ENCODE measurements around the gene SLC38A3.
A peak's percentile ranks its signal among the peaks of the same experiment; 100 is the strongest.

Gene SLC38A3

DNA sequence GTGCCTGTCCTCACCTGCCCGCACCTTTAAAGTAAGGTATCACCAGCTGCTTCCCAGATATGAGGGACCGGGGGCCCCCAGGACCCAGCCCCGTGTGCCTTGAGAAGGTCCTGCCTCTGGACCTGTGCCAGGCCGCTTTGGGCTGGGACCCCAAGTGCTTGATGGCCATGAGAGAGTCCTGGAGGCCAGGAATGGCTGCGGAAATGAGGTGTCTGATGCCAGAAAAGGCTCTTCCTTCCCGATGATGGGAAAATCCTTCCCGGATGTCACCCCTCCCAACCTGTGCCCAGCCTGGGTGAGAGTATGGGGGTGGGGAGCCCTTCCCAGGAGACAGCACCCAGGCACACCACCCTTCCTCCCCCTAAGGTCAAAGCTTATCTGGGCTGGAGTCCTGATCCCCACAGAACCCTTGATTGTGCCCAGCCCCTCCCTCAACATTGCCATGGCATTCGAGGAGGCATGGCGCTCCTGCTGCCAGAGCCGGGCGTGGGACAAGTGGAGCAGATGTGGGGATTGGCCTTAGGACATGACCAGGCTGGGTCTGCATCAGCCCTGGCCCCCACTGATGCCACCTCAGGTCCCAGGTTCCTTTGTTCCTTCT is 35.7 kb upstream of the SLC38A3 start:
- DNase-seq (ENCODE audit: low read depth), result no peak

DNA sequence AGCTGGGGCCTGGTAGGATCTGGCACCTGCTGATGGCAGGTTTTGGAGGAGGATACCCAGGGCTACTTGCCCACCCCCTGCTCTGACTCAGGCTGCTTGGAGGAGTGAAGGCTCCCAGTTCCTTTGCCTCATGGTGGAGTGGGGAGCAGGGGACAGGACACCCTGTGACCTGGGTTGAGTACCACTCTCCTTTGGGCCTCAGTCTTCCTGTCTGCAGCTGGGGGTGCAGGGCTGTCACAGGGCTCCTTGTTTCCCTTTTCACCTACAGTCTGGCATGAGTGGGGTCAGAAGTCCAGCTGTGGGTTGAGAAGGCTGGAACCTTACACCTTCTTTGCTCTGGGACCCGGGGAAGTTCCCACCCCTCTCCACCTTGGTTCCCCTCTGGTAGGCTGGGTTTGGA is 35.2 kb upstream of the SLC38A3 start:
- DNase-seq (ENCODE audit: low read depth), result no peak

DNA sequence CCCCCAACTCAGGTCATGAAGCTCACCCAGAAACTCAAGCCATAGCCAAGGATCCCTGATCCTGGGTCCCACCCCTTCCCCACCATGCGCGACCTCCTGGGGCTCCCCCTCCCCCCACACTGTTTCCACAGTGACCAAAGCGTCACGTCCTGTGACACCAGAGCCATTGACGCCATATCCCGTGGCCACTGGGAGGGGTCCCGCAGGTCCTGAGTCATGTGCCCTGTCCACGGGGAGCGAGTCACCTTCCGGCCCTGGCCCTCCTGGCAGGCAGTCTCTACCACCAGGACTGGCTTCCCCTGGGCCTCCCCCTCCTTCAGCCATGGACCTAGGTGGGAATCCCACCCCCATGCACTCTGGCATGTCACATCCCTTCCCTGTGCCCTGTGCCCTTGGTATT is 34.4 kb upstream of the SLC38A3 start:
- DNase-seq (ENCODE audit: low read depth), result no peak

DNA sequence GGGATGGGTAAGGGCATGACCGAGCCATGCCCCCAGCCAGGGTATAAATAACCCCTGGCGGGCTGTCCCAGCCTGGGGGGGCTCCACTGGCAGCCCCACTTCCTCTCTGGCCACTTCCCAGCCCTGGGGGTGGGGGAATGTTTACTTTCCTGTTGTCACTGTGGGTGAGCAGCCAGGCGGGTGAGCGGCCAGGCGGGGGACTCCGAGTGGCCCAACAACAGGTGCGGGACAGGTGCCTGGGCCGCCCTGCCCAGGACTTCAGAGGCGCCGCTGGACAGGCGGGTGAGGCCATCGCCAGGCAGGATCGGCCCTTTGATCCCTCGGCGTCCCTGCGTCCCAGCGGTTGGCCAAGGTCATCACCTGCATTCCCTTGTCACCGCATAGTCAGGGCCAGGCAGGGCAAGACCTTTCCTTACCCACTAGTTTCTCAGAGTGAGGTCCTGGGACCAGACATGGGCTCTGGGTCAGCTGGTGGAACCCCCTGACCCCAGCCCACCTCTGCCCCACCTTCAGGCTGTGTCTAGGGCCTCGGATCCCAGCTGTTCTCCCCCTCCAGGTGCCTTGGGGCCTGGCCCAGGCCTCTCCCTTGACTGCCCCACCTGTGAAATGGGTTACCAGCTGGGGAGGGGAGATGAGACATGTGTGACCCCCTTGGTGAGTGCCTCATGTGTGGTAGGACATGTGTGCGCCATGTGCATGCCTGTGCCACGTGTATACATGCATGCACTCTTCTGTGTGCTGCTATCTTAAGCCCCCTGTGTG is 33.4 kb upstream of the SLC38A3 start:
- DNase-seq (ENCODE audit: low read depth), result no peak

DNA sequence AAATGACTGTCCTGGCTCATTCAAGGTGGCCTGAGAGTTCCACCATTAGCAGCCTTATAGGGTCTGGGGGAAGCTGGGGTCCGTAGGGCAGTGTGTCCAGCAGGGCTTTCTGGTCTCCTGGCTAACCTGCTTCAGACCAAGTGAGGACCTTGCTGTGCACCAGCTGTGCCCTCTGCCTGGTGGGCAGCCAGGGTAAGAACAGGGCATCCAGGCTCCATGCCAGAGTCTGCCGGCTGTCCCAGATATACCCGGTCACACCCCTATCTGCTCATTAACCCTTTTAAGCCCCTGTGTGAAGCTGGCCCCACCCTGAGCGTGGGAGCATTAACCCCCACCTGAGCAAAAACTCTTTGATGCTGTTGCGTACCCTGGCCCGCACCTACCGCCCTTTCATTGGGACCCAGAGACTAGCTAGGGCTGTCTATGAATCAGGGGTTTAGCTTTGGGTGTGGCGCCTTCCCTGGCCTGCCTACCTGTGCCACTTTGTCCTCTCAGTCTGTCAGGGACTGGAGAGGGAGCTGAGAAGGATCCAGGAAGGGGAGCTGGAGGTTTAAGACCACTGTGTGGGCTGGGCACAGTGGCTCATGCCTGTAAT is 32.3 kb upstream of the SLC38A3 start:
- DNase-seq (ENCODE audit: low read depth), result no peak

DNA sequence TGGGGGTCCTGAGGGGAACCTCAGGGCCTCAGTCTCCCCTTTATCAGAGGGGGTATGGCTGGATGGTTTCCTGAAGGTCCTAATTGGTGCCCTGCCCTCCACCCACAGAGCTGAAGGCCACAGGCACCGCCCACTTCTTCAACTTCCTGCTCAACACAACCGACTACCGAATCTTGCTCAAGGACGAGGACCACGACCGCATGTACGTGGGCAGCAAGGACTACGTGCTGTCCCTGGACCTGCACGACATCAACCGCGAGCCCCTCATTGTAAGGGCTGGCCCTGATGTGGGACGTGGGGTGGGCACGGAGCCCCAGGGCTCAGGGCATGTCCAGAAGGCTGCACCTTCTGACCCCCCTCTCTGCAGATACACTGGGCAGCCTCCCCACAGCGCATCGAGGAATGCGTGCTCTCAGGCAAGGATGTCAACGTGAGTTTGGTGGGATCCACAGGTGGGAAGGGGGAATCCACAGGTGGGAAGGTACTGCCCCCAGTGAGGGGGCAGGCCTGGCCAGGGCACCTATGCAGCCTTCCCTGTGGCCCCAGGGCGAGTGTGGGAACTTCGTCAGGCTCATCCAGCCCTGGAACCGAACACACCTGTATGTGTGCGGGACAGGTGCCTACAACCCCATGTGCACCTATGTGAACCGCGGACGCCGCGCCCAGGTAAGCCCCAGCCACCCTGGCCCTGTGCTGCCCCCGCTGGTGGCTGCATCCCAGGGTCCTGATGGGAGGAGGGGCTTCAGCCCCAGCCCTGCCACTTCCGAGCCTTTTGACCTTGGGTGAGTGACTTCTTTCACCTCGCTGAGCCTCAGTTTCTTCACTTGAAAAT is 31.2 kb upstream of the SLC38A3 start:
- DNase-seq (ENCODE audit: low read depth), result no peak

DNA sequence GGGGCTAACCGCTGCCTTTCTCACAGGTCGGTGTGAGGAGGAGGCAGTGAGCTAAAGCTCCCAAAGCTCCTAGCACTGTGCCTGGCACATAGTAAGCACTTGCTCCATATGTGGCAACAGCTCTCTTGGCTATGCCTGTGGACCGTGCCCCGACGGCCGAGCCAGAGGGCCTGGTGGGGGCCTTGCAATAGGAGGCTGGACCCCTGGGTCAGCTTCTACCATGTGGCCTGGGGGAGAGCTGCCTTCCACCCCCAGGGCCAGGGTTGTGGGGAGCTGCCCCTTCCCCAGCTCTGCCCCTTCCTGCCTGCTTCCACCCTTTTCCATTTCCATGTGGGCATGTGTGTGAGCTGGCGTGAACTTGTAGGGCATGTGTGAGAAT is 30.6 kb upstream of the SLC38A3 start:
- no peak for DNase-seq (ENCODE audit: low read depth)

DNA sequence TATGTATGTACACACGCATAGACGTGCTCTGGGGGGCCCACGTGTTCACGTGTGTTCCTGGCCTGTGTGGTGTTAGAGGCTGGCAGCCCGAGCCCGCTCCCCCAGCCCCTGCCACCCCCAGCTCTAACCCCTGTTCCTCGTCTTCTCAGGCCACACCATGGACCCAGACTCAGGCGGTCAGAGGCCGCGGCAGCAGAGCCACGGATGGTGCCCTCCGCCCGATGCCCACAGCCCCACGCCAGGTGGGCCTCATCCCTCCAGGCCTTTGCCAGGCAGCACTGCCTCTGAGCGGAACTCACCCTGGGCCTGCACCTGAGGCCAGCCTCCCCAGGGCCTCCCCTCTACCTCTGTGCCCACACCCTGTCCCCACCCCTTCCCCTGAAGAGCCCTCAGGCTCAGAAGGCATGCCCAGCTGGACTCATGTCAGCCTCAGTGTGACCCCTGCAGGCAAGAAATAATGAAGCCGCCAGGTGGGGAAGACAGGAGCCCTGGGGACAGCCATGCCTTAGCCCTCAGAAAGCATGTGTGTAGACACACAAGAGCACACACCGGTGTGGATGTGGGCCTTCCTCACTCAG is 30.0 kb upstream of the SLC38A3 start:
- DNase-seq (ENCODE audit: low read depth), result no peak

DNA sequence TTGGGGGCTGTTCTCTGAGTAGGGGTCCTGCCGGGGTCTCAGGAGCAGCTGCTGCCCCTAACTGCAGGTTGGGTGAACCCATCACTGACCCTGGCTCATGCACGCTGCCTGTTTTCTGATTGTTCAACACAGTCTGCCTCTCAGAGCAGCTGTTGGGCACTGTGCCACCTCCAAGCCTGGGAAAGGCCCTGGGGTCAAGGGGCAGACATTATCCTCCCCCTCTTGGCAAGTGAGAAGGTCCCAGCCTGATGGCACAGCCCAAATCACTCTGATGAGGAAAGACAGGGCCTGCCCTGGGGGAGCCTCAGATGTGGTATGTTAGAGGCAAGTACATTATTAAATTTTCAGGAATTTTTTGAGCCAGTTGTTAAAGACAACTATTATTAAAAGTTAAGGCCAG is 27.7 kb upstream of the SLC38A3 start:
- DNase-seq (ENCODE audit: low read depth), result no peak

DNA sequence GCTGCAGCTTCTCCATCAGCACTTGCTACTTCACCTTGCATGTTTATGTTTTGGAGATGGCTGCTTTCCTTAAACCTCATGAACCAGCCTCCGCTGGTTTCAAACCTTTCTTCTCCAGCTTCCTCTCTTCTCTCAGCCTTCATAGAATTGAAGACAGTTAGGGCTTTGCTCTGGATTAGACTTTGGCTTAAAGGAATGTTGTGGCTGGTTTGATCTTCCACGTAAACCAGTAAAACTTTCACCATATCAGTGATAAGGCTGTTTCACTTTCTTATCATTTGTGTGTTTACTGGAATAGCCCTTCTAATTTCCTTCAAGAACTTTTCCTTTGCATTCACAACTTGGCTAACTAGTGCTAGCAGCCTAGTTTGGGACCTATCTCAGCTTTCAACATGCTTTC is 25.4 kb upstream of the SLC38A3 start:
- no peak for DNase-seq (ENCODE audit: low read depth)

DNA sequence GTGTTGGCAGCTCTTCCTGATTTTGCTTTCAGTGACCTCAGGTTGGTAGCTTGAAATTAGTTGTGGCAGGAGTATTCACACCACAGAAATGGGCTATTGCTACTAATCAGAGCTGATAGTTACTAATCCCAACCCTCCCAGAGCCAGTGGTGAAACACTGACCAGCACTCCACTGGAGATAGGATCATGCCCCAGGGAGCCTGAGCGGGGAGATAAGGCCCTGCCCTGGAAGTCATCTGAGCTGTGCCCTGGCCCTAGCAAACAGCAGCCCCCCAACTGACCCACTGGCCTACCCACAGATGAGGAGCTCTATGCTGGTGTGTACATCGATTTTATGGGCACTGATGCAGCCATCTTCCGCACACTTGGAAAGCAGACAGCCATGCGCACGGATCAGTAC is 23.1 kb upstream of the SLC38A3 start:
- DNase-seq (ENCODE audit: low read depth), result no peak

DNA sequence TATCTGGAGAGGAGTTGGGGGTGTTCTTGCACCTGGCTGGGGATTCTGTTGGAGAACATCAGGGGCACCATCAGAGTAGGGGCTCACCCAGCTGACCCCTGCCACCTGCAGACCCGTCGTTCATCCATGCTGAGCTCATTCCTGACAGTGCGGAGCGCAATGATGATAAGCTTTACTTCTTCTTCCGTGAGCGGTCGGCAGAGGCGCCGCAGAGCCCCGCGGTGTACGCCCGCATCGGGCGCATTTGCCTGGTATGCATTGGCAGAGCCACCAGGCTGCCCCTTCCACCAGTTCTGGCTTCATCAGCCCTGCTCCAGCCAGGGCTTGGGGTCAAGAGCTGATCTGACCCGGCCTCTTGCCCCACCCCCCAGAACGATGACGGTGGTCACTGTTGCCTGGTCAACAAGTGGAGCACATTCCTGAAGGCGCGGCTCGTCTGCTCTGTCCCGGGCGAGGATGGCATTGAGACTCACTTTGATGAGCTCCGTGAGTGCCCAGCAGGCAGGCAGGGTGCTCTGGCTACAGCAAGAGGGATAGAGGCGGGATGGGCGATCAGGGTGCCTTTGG is 22.5 kb upstream of the SLC38A3 start:
- DNase-seq (ENCODE audit: low read depth), result no peak

DNA sequence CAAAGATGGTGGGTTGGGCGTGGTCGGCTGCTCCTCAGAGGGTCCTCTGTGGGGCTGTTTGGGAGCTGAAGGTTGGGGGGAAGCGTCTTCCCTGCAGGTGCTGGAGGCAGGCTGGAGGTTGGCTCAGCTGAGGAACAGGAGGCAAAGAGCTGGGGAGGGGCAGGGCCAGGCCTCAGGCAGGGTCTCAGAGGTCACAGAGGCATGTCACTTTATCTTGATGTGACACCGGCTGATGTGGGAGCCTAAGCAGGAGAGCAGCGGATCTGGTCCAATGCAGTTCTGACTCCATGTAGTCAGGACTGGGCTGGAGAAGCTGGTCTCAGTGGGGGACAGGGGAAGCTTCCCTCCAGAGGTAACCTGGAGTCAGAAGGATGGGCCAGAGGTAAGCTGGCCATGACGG is 21.3 kb upstream of the SLC38A3 start:
- DNase-seq (ENCODE audit: low read depth), result no peak

DNA sequence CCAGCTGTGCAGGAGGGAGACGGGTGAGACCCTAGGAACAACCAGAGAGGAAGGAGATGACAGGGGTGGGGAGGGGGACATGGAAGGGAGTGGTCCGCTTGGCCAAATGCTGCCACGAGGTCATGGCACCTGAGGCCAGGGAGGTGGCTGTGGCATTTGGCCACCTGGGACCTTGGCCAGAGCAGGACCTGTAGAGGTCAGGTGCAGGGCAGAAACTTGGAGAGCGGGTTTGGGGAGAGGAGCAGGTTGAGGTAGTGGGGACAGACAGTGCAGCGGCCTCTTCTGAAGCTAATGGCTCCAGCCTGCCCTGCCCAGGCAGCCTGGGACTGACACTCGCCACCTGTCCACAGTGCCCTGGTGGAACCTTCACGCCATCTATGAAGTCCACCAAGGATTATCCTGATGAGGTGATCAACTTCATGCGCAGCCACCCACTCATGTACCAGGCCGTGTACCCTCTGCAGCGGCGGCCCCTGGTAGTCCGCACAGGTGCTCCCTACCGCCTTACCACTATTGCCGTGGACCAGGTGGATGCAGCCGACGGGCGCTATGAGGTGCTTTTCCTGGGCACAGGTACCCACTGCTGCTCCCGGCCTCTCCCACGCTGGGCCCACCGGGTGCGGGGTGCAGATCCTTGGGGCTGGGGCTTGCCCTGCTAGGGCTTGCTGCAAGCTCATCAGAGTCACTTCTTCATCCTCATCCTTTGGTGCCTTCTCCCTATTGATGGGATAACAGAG is 20.7 kb upstream of the SLC38A3 start:
- no peak for DNase-seq (ENCODE audit: low read depth)

DNA sequence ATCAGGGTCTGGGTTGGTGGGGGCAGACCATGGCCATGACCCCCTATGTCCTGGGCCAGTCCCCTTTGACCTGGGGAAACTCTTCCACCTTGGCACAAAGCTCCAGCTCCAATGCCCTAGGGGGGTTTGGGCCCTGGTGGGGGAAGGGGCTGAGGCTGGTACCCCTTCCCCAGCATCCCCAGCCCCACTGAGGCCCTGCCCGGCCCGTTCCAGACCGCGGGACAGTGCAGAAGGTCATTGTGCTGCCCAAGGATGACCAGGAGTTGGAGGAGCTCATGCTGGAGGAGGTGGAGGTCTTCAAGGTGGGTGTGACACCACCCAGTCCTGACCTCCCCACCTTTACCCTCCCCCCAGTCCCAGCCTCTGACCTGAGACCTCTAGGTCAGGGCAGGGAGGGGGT is 19.8 kb upstream of the SLC38A3 start:
- DNase-seq (ENCODE audit: low read depth), result no peak

DNA sequence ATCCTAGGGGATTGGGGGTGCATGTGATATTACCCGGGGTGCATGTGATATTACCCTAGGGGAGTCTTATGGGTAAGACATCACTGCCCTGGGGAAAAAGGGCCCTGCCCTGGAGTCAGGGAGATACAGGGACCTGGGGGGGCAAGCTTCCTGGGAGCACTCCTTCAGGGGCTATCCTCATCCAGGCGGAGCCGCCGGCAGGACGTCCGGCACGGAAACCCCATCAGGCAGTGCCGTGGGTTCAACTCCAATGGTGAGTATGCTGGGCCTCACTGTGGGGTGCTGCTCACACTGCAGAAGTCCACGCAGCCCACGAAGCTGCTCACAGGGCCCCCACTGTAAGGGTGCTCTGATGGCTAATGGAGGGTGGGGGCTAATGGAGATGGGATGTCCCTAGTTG is 19.0 kb upstream of the SLC38A3 start:
- no peak for DNase-seq (ENCODE audit: low read depth)

DNA sequence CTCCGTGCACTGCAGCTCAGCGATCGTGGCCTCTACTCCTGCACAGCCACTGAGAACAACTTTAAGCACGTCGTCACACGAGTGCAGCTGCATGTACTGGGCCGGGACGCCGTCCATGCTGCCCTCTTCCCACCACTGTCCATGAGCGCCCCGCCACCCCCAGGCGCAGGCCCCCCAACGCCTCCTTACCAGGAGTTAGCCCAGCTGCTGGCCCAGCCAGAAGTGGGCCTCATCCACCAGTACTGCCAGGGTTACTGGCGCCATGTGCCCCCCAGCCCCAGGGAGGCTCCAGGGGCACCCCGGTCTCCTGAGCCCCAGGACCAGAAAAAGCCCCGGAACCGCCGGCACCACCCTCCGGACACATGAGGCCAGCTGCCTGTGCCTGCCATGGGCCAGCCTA is 17.3 kb upstream of the SLC38A3 start:
- DNase-seq (ENCODE audit: low read depth), result no peak

DNA sequence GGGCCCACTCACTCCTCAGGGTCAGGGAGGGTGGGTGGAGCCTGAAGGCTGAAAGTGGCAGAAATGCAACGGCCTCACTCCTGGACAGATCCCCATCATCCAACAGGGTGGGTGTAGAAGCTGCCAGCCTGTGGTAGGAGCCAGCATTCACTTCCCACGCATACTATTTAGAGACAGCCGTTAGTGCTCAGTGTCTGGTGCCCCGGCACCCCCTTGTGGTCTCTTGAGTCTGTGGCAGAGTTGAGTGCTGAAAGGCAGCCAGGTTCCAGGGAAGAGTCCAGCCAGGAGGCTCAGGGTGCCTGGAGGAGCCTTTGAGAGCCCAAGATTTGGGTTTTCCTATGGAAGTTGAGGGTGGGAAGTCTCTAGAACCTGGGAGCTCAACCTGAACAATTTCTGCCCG is 15.8 kb upstream of the SLC38A3 start:
- DNase-seq (ENCODE audit: low read depth), result peak; percentile 28

DNA sequence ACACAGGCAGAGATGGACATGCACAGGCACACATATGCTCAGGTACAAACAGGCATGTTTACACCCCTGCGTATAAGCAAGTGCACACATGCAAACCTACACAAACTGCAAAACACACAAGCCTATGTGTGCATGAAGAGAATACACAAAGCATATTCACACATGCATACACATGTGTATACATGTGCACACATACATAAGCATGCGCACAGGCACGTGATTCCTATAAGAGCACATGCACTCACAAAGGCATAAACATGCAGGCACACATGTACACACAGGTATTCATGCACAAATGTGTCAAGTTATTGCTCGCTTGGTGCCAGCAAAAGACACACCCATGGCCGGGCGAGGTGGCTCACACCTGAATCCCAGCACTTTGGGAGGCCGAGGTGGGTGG is 15.1 kb upstream of the SLC38A3 start:
- DNase-seq (ENCODE audit: low read depth), result no peak

DNA sequence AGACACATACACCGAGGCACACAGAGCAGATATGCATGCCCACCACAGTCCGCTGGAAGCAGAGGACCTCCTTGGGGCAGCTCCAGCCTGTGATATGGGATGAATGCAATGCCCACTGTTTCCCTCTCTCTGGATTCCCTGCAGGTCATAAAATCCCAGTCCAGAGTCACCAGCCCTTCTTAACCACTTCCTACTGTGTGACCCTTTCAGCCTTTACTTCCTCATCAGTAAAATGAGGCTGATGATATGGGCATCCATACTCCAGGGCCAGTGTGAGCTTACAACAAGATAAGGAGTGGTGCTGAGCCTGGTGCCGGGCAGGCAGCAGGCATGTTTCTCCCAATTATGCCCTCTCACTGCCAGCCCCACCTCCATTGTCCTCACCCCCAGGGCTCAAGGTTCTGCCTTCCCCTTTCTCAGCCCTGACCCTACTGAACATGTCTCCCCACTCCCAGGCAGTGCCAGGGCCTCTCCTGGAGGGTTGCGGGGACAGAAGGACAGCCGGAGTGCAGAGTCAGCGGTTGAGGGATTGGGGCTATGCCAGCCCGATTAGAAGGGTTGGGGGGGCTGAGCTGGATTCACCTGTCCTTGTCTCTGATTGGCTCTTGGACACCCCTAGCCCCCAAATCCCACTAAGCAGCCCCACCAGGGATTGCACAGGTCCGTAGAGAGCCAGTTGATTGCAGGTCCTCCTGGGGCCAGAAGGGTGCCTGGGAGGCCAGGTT is 14.0 kb upstream of the SLC38A3 start, which contains the start of gene GNAT1:
TSS of gene GNAT1 (plus strand) at position 675 of the 725 bp plus-strand sequence. CDS start 116 bp downstream, outside the sequence.
- DNase-seq (ENCODE audit: low read depth), result no peak

DNA sequence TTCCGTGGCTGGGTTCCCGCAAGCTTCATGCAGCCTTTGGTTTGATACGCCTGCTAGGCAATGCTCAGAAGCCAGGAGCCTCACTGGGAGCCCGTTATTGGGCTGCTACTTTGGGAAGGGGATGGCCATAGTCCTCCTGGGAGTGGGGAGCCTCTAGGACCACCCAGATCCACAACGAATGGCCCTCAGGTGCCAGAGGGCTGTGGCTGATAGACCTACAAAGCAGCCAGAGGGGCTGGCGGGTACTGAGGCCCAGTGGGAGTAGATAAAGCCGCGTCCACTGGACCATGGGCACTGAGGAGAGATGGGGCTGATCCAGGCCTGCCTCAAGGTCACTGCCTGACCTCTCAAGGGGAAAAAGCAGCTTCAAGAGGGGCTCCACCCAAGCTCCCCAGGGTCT is 12.9 kb upstream of the SLC38A3 start:
- no peak for DNase-seq (ENCODE audit: low read depth)
